GDM1 (cell line): ENCODE measurements around the gene AMY1B.
"Not testable (repeated sequence)": the region's sequence is repeated elsewhere in the genome, so short reads cannot be mapped to it uniquely, and the experiment has no call there.

Experiments used
- DNase-seq: peaks from one replicate; lab custom pipeline; 2025; lab: John Stamatoyannopoulos, UW

Gene AMY1B

DNA sequence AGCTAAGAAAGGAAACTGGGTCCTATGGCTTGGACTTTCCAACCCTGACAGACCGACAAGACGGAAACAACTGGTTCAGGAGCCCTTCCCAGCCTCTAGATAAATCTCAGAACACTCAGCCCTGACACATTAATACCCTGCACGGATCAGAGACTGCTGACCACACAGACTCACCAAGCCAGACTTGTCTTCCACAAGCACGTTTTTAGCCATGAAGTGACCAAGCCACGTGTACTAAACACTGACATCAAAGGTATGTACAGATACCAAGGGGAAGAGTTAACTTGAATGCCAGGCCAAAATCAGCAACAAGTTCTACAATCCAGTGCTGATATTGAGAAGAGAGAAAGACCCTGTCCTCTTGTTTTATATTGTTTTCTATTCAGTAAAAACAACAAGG lies at the start of gene AMY1B:
TSS of gene AMY1B (minus strand) at position 101 of the 400 bp plus-strand sequence. CDS start 571 bp downstream, outside the sequence.
- DNase-seq, result not testable (repeated sequence)

DNA sequence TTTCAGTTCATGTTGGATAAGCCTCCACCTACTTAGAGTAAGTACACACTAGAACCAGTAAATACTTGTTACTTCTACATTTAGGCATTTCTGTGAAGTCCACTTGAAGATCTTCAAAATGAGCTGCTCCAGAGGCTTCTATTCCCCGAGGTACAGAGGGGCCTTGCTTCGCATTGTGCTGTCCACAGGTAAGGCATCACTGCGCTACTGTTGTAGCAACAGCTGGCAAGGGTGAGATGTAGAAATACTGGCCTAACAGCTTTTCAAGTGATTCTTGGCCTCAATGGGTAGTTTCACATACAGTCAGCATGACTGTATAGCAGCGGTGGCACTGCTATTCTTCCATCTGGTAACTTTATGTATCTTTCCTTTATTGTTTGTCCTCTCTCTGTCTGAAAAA lies 49.0 kb upstream of the AMY1B start:
- DNase-seq, result not testable (repeated sequence)

DNA sequence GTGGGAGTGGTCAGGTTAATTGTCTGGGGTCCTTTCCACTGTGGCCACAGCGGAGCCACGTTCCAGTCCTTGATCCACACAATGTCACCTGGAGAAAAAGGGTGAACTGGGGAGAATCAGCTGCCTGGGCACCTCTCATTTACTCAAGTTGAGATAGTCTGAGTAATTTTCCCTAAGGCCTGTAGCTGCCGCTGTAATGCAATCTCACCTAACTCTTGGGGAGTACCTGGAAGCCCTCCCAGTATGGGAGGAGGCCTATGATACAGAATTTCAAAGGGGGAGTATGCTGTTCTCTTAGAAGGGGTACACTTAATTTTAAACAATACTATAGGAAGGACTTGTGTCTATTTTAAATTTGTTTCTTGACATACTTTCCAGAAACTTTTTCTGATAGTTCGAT lies 48.4 kb upstream of the AMY1B start:
- DNase-seq, result not testable (repeated sequence)

DNA sequence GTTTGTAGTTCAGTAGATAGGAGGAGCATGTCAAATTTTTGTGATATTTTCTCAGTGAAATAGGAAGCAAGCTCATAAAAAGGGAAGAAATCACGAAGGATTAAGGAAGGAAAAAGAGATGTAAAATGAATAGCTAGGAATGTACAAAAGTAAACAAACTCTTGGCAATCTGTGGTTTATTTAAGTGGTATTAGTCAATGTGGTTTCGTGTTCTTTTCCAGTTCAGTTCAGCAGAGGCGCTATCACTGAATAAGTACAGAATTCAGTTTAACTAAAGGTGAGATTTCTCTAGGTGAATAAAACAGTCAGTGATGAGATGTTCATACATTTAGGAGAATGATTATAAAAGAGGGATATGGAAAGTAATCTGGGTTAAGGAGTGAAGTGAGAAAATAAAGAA lies 42.0 kb upstream of the AMY1B start:
- not testable (repeated sequence) for DNase-seq

DNA sequence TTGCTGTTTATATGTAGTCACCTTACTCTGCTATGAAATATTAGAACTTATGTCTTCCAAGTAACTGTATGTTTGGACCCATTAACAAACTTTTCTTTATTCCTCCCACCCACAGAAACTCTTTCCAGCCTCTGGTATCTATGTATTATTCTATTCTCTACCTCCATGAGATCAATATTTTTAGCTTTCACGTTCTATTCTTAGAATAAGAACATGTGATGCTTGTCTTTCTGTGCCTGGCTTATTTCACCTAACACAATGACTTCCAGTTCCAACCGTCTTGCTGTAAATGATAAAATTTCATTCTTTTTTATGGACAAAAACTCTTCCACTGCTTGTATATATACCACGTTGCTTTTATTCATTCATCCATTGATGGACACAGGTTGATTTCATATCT lies 39.3 kb upstream of the AMY1B start:
- DNase-seq, result not testable (repeated sequence)

DNA sequence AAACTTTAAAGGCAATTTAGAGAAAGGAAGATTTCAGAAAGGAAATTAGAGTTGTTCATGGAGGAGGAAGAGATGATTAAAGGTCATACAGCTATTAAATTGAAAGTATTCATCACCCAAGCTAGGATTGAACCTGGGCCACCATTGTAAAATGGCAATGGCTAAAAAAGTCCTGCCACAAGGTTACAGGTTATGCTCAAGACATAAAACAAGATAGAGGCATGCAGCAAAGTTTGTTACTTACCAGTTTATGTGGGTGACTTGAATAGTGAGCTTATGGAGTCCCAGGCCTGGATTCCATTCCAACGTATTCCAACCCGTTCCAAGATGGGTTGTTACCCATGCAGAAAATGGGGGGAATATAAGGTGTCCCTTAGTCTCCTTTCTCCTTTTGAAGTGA lies 25.5 kb upstream of the AMY1B start:
- DNase-seq, result not testable (repeated sequence)

DNA sequence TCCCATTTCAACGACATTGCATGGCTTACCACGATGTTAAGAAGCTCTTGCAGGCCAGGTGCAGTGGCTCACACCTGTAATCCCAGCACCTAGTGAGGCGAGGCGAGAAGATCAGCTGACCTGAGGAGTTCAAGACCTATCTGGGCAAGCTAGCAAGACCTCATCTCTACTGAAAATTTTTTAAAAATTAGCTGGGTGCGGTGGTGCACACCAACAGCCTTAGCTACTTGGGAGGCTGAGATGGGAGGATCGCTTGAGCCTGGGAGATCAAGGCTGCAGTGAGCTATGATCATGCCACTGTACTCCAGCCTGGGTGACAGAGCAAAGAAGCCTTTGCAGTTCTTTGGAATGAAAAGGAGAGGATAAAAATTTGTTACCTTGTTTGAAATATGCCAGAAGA lies 21.4 kb upstream of the AMY1B start:
- not testable (repeated sequence) for DNase-seq

DNA sequence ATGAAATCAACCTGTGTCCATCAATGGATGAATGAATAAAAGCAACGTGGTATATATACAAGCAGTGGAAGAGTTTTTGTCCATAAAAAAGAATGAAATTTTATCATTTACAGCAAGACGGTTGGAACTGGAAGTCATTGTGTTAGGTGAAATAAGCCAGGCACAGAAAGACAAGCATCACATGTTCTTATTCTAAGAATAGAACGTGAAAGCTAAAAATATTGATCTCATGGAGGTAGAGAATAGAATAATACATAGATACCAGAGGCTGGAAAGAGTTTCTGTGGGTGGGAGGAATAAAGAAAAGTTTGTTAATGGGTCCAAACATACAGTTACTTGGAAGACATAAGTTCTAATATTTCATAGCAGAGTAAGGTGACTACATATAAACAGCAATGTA lies 14.4 kb upstream of the AMY1B start:
- DNase-seq, result not testable (repeated sequence)

DNA sequence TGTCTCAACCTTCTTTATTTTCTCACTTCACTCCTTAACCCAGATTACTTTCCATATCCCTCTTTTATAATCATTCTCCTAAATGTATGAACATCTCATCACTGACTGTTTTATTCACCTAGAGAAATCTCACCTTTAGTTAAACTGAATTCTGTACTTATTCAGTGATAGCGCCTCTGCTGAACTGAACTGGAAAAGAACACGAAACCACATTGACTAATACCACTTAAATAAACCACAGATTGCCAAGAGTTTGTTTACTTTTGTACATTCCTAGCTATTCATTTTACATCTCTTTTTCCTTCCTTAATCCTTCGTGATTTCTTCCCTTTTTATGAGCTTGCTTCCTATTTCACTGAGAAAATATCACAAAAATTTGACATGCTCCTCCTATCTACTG lies 11.7 kb upstream of the AMY1B start:
- DNase-seq, result not testable (repeated sequence)

DNA sequence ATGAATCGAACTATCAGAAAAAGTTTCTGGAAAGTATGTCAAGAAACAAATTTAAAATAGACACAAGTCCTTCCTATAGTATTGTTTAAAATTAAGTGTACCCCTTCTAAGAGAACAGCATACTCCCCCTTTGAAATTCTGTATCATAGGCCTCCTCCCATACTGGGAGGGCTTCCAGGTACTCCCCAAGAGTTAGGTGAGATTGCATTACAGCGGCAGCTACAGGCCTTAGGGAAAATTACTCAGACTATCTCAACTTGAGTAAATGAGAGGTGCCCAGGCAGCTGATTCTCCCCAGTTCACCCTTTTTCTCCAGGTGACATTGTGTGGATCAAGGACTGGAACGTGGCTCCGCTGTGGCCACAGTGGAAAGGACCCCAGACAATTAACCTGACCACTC lies 5.2 kb upstream of the AMY1B start:
- not testable (repeated sequence) for DNase-seq

DNA sequence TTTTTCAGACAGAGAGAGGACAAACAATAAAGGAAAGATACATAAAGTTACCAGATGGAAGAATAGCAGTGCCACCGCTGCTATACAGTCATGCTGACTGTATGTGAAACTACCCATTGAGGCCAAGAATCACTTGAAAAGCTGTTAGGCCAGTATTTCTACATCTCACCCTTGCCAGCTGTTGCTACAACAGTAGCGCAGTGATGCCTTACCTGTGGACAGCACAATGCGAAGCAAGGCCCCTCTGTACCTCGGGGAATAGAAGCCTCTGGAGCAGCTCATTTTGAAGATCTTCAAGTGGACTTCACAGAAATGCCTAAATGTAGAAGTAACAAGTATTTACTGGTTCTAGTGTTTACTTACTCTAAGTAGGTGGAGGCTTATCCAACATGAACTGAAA lies 4.7 kb upstream of the AMY1B start:
- not testable (repeated sequence) for DNase-seq

DNA sequence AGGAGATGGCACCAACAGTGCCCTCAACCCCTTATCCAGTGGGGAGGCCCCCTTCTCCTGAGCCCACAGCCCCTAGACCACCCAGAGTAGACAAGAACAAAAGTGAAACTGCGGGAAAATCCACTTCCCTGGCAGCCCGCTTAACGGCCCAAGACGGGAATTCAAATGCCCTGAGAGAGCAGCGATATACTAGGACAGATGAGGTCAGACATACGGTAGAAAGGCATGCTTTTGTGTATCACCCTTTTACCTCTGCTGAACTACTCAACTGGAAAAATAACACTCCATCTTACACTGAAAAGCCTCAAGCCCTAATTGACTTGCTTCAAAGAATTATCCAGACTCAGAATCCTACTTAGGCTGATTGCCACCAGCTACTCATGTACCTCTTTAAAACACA lies 1.4 kb upstream of the AMY1B start:
- not testable (repeated sequence) for DNase-seq

DNA sequence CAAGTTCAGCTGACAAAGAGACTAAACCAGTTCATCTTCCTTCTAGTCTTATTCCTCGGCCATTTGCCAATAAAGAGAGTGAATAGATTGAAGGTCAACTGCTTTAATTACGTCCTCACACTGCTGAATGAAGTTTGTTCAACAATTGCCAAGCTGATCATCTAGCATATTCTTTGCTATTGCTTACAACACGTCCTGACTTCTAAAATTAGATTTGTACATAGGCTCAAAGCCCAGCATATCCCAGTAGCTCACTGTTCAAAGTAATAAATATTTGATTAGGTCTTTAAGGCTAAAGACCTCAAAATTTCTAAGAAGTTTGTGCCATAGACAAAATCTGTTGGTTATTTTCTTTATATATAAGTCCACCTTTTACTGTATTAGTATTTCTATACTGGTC lies 19.7 kb downstream of the AMY1B start:
- not testable (repeated sequence) for DNase-seq

DNA sequence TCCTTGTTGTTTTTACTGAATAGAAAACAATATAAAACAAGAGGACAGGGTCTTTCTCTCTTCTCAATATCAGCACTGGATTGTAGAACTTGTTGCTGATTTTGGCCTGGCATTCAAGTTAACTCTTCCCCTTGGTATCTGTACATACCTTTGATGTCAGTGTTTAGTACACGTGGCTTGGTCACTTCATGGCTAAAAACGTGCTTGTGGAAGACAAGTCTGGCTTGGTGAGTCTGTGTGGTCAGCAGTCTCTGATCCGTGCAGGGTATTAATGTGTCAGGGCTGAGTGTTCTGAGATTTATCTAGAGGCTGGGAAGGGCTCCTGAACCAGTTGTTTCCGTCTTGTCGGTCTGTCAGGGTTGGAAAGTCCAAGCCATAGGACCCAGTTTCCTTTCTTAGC lies 40.5 kb downstream of the AMY1B start, which contains the start of gene AMY1A:
TSS of gene AMY1A (plus strand) at position 301 of the 400 bp plus-strand sequence. CDS start 571 bp downstream, outside the sequence.
- DNase-seq, result not testable (repeated sequence)

DNA sequence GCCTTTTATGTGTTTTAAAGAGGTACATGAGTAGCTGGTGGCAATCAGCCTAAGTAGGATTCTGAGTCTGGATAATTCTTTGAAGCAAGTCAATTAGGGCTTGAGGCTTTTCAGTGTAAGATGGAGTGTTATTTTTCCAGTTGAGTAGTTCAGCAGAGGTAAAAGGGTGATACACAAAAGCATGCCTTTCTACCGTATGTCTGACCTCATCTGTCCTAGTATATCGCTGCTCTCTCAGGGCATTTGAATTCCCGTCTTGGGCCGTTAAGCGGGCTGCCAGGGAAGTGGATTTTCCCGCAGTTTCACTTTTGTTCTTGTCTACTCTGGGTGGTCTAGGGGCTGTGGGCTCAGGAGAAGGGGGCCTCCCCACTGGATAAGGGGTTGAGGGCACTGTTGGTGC lies 41.9 kb downstream of the AMY1B start:
- DNase-seq, result not testable (repeated sequence)

DNA sequence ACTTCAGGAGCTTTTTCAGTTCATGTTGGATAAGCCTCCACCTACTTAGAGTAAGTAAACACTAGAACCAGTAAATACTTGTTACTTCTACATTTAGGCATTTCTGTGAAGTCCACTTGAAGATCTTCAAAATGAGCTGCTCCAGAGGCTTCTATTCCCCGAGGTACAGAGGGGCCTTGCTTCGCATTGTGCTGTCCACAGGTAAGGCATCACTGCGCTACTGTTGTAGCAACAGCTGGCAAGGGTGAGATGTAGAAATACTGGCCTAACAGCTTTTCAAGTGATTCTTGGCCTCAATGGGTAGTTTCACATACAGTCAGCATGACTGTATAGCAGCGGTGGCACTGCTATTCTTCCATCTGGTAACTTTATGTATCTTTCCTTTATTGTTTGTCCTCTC lies 45.1 kb downstream of the AMY1B start:
- not testable (repeated sequence) for DNase-seq

DNA sequence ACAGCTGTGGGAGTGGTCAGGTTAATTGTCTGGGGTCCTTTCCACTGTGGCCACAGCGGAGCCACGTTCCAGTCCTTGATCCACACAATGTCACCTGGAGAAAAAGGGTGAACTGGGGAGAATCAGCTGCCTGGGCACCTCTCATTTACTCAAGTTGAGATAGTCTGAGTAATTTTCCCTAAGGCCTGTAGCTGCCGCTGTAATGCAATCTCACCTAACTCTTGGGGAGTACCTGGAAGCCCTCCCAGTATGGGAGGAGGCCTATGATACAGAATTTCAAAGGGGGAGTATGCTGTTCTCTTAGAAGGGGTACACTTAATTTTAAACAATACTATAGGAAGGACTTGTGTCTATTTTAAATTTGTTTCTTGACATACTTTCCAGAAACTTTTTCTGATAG lies 45.7 kb downstream of the AMY1B start:
- DNase-seq, result not testable (repeated sequence)

DNA sequence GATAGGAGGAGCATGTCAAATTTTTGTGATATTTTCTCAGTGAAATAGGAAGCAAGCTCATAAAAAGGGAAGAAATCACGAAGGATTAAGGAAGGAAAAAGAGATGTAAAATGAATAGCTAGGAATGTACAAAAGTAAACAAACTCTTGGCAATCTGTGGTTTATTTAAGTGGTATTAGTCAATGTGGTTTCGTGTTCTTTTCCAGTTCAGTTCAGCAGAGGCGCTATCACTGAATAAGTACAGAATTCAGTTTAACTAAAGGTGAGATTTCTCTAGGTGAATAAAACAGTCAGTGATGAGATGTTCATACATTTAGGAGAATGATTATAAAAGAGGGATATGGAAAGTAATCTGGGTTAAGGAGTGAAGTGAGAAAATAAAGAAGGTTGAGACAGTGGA lies 52.1 kb downstream of the AMY1B start:
- not testable (repeated sequence) for DNase-seq

DNA sequence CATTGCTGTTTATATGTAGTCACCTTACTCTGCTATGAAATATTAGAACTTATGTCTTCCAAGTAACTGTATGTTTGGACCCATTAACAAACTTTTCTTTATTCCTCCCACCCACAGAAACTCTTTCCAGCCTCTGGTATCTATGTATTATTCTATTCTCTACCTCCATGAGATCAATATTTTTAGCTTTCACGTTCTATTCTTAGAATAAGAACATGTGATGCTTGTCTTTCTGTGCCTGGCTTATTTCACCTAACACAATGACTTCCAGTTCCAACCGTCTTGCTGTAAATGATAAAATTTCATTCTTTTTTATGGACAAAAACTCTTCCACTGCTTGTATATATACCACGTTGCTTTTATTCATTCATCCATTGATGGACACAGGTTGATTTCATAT lies 54.8 kb downstream of the AMY1B start:
- DNase-seq, result not testable (repeated sequence)
